HG02623 (cell line): ENCODE results near the gene SEC11A.
"Not testable (repeated sequence)": the region's sequence is repeated elsewhere in the genome, so short reads cannot be mapped to it uniquely, and the experiment has no call there.

Source experiments
- ATAC-seq: cut with Tn5 transposase; IDR thresholded peaks from one replicate; pipeline ENCODE4 v1.9.1; 2021; ENCODE audit warnings: moderate library complexity; ENCODE audit not compliant: unreplicated experiment

Gene SEC11A

DNA sequence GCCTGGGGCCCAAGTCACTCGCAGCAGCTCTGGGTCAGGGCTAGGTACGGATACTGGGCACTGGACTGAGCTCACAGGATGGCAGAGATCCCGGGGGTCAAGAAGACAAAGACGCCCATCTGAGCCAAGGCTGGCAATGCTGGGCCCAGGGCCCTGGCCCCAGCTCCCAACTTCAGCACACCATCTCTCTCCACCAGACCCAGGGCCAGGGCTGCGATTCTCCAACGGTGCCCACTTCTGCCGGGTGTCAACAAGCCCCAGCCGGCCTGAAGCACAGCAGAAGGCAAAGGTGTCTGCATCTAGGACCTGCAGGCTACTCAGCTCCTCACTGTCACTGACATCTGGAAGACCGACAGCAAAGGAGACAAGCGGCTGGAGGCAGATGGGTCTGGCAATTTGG is 70.4 kb downstream of the SEC11A start:
- ATAC-seq: no peak

GRCh38 chr15:84643838-84644237 is 72.1 kb downstream of the SEC11A start:
- no peak for ATAC-seq

- ATAC-seq: not testable (repeated sequence)
Observed at GRCh38 chr15:84642640-84643039, 73.3 kb downstream of the SEC11A start.

DNA sequence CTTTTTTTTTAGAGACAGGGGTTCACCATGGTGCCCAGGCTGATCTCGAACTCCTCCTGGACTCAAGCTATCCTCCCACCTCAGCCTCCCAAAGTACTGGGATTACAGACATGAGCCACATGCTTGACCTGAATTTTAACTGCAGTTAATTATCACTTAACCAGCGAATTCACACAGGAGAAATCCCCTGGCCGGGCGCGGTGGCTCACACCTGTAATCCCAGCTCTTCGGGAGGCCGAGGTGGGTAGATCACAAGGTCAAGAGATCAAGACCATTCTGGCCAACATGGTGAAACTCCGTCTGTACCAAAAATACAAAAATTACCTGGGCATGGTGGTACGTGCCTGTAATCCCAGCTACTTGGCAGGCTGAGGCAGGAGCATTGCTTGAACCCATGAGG is 74.1 kb downstream of the SEC11A start:
- not testable (repeated sequence) for ATAC-seq

DNA sequence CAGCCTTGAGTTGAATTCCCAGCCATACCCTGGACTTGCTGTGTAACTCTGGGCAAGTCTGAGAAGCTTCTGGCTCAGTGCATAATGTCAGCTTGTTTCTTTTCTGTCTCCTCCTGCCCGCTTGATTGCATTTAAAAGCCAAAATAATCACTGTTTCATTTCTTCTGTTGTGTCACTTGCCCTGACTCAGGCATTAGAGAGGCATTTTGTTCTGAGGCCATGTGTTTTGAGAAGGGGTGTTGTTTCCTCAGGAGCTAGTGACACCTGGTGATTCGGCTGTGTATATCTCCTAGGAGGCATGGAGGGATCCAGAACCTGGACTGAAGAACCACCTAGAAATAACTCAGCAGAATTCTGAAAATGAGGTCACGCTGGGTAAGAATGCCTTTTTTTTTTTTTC is 77.8 kb downstream of the SEC11A start:
- no peak for ATAC-seq

DNA sequence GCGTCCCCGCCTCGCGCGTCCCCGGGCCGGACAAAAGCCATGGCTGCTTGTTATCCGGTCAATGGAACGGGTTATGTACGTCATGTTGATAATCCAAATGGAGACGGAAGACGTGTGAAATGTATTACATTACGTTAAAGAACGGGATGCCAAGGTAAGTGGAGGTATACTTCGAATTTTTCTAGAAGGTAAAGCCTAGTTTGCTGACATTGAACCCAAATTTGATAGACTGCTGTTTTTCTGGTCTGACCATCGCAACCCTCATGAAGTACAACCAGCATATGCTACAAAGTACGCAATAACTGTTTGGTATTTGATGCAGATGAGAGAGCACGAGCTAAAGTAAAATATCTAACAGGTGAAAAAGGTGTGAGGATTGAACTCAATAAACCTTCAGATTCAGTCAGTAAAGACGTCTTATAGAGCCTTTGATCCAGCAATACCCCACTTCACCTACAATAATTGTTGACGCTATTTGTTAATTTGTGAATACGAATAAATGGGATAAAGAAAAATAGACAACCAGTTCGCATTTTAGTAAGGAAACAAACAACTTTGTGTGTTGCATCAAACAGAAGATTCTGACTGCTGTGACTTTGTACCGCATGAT is 81.6 kb downstream of the SEC11A start:
- ATAC-seq: no peak

DNA sequence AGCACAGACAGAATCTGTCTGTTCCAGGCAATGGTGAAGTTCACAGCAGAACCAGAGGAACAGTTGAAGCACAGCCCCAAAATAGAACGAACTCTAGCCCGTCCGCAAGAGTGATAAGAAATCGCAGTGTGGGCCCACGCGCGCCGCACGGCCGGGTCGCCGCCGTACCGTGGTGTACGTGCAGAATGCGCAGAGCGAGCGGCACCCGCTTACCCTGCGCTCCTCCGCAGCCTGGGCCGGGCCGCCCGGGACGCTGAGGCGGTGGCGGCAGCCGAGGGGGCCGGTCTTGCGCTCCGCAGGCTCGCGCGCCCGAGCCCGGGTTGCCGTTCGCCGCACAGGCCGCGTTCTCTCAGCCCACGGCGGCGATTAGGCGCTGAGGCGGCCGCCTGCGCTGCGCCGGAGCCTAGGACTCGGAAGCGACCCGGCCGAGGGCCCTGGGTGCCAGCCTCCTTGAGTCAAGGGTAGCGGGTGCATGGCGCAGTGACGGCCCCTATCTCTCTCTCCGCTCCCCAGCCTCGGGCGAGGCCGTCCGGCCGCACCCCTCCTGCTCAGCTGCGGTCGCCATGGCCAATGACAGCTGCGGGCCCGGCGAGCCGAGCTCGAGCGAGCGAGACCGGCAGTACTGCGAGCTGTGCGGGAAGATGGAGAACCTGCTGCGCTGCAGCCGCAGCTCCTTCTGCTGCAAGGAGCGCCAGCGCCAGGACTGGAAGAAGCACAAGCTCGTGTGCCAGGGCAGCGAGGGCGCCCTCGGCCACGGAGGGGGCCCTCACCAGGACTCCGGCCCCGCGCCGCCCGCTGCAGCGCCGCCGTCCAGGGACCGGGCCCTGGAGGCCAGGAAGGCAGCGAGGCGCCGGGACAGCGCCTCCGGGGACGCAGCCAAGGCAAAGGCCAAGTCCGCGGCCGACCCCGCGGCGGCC is 82.4 kb downstream of the SEC11A start:
- ATAC-seq: peak; percentile 30

GRCh38 chr15:84631706-84632272 is 84.2 kb downstream of the SEC11A start:
- ATAC-seq: no peak

DNA sequence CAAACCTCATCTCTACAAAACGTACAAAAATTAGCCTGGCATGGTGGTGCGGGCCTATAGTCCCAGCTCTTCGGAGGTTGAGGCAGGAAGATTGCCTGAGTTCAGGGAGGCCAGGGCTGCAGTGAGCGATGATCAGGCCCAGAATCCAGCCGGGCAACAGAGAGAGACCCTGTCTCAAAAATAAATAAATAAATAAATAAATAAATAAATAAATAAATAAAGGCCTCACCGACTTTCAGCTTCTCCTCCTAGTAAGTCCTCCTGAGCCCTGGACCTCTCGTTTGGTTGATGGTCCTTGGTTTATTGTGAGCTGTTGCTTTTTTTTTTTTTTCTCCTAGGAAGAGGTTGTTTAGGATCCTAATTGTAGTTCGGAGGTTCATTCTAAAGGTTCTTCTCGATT is 86.9 kb downstream of the SEC11A start:
- ATAC-seq: no peak

- ATAC-seq: no peak
Observed at GRCh38 chr15:84625123-84625522, 90.8 kb downstream of the SEC11A start.

- ATAC-seq: no peak
Observed at GRCh38 chr15:84624359-84624758, 91.6 kb downstream of the SEC11A start.

DNA sequence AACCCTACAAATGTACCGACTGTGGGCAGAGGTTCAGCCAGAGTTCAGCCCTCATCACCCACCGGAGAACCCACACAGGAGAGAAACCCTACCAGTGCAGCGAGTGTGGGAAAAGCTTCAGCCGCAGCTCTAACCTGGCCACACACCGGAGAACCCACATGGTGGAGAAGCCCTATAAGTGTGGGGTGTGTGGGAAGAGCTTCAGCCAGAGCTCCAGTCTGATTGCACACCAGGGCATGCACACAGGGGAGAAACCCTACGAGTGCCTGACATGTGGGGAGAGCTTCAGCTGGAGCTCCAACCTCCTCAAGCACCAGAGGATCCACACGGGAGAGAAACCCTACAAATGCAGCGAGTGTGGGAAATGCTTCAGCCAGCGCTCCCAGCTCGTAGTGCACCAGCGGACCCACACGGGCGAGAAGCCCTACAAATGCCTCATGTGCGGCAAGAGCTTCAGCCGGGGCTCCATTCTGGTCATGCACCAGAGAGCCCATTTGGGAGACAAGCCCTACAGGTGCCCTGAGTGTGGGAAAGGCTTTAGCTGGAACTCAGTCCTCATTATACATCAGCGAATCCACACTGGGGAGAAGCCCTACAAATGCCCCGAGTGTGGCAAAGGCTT is 94.5 kb downstream of the SEC11A start:
- no peak for ATAC-seq

DNA sequence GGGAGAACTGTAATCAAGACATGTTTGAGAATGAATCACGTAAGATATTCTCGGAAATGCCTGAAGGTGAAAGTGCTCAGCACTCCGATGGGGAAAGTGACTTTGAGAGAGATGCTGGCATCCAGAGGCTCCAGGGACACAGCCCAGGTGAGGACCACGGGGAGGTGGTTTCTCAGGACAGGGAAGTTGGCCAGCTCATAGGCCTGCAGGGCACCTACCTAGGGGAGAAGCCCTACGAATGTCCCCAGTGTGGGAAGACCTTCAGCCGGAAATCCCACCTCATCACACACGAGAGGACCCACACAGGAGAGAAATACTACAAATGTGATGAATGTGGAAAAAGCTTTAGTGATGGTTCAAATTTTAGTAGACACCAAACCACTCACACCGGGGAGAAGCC is 95.3 kb downstream of the SEC11A start:
- no peak for ATAC-seq
